ENCODE results near the gene IFNLR1. TPM values are rescaled to one million over a fixed set of nuclear protein-coding genes. Genes with fewer than 3 reads are reported as not detected.

IFNLR1 gene
- total and polyA plus RNA-seq, 2 of the 8 experiments (the other 6 are each of a cell fraction or from before 2014, with no cell fraction given), result 6.8 to 10.1 TPM

DNA sequence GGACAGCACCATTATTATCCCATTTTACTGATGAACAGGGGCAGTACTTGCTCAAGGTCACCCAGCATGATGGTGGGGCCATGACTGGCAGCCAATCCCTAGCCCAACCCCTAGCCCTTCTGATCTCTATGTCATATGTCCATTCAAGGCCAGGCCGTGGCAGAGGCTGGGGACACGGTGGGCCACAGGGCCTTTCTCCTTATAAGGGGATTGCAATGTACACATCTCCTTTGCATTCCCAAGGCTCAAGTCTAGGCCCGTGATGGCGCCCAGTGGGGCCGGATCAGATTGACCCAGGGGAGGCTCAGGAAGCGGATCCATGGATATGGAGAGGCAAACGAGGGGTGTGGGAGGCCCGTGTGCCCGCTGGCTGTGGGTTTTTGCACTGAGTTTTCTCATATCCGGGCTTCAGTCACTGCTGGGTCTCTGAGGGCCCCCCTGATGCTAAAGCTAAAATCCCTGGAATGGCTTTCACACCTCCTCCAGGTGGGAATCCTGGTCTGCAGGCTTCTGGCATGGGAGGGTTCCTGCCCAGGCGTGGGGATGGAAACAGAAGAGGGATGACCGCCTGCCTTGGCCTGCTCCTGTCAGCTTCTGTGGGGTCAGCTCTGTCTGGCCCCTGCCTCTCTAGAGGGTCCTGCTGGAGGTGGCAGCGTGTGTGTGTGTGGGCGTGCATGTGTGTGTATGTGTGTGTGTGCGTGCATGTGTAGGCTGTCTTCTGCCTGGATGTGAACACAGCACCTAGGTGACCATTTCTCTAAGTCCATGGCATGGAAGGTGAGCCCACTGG lies 77.2 kb downstream of the IFNLR1 start (continued):
- TF ChIP-seq GTF2F1 (IDR thresholded peaks at IDR 0.05; ENCODE audit: borderline replicate concordance, low read depth, low read length) (no peak), POLR2A (IDR thresholded peaks at IDR 0.05; ENCODE audit: control extremely low read depth in 1 of 2, low read depth in 2 of 2, low read length in 2 of 2) (no peak)

Measured in H1 (cell line).